Stomach (tissue), 4 donors: ENCODE data around the gene CBX2.

Experiments
- EP300 ChIP-seq: sonication (generic); formaldehyde crosslinking; IDR thresholded peaks from one replicate; pipeline ENCODE4 v1.6.1; 2017; ENCODE audit warnings: antibody characterized with exemption
- POLR2A ChIP-seq, 4 donors: fragments of 450-650 bp; IDR thresholded peaks; one replicate each; pipeline ENCODE4 v1.6.1; 2016; ENCODE audit warnings: antibody characterized with exemption in 4 of 4, control low read depth in 2 of 4, mild to moderate bottlenecking in 1 of 4, moderate library complexity in 1 of 4
- POLR2AphosphoS5 ChIP-seq, 3 donors: sonication (generic); formaldehyde crosslinking; IDR thresholded peaks; one replicate each; pipeline ENCODE4 v1.6.1; 2016; ENCODE audit warnings: antibody characterized with exemption in 3 of 3
- TF ChIP-seq, protein P1 (sequence below), 7 experiments: fragments of 450-650 bp in 4 of 7; fragments of 200-600 bp in 3 of 7; sonication (generic) in 3 of 7; IDR thresholded peaks; one replicate each; pipeline ENCODE4 v1.5.1; 2016 to 2019; ENCODE audit warnings: antibody characterized with exemption in 7 of 7, control low read depth in 2 of 7, mild to moderate bottlenecking in 1 of 7

DNA sequence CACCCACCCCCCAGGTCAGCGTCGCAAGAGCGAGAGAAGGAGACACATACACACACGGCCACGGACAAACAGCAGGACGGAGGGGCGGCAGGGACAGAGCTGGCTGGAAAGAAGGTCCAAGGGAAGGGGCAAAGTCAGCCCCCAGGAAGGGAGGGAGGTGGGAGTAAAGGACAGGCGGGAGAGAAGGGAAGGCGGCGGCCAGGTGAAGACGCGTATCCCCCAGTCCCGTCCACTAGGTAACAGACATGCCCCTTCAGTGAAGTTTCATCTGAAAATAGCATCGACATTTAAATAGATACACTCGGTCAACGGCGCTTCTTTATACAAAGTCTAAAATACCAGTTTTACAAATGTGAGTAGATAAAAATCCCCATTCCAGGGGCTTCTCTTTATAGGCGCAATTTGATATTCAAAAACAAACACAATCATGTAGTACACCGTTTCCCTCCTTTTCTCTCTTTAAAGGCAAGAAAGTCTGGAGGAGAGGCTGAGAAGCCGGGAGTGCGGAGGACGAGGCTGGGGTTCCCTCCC, 14.5 kb downstream of the CBX2 start:
- TF ChIP-seq POLR2AphosphoS5 (IDR thresholded peaks at IDR 0.05) (no peak), POLR2A (IDR thresholded peaks at IDR 0.05) (no peak), EP300 (no peak)
- TF ChIP-seq, protein P1, sequence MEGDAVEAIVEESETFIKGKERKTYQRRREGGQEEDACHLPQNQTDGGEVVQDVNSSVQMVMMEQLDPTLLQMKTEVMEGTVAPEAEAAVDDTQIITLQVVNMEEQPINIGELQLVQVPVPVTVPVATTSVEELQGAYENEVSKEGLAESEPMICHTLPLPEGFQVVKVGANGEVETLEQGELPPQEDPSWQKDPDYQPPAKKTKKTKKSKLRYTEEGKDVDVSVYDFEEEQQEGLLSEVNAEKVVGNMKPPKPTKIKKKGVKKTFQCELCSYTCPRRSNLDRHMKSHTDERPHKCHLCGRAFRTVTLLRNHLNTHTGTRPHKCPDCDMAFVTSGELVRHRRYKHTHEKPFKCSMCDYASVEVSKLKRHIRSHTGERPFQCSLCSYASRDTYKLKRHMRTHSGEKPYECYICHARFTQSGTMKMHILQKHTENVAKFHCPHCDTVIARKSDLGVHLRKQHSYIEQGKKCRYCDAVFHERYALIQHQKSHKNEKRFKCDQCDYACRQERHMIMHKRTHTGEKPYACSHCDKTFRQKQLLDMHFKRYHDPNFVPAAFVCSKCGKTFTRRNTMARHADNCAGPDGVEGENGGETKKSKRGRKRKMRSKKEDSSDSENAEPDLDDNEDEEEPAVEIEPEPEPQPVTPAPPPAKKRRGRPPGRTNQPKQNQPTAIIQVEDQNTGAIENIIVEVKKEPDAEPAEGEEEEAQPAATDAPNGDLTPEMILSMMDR (IDR thresholded peaks at IDR 0.05): no peak
